GM12878 (cell line): ENCODE measurements around the gene SMARCC1. TPM values are rescaled to one million over a fixed set of nuclear protein-coding genes. Genes with fewer than 3 reads are reported as not detected.

Experiments
- ATAC-seq: fragments of 200-7000 bp; cut with Tn5 transposase; 3 replicates; pipeline ENCODE4 v1.9.1; 2020; ENCODE audit warnings: mild to moderate bottlenecking, moderate library complexity
- BruUV-seq: library from RNA; stranded (reverse); fragments of 400-500 nt; replicated peaks from 2 replicates; lab custom pipeline; 2021; lab: Mats Ljungman, UMichigan
- CTCF ChIA-PET: fragments of 300-600 bp; sonication (Branson Sonifier 250); formaldehyde crosslinking; extraction: SDS; loops from one replicate; lab custom pipeline; 2021; ENCODE audit warnings: inconsistent platforms; lab: Yijun Ruan, JAX
- POLR2A ChIA-PET: fragments of 350-600 bp; formaldehyde crosslinking; extraction: SDS; loops from one replicate; lab custom pipeline; 2021; ENCODE audit warnings: inconsistent platforms; lab: Charles Lee
- RAD21 ChIA-PET: fragments of 300-600 bp; sonication (Branson Sonifier 250); formaldehyde crosslinking; loops from one replicate; lab custom pipeline; 2023; ENCODE audit warnings: antibody characterized with exemption; ENCODE audit not compliant: unreplicated experiment; lab: Charles Lee
- SMC1A ChIA-PET: fragments of 300-600 bp; sonication (Branson Sonifier 250); formaldehyde crosslinking; loops from one replicate; lab custom pipeline; 2023; ENCODE audit not compliant: unreplicated experiment, uncharacterized antibody; lab: Charles Lee
- DNase-seq: peaks from one replicate; pipeline ENCODE4 v3.0.0-alpha.2; 2011; ENCODE audit warnings: low read depth, low spot score
- FAIRE-seq: peaks from 3 replicates; lab custom pipeline; 2011; peaks lifted over from hg19 to GRCh38; lab: Jason Lieb, UNC
- H2AFZ ChIP-seq: 2 replicates; pipeline ENCODE4 v1.6.0; 2011; ENCODE audit warnings: low read depth, low read length, control low read depth; ENCODE audit not compliant: control insufficient read depth
- H3K27ac ChIP-seq: 2 replicates; pipeline ENCODE4 v1.5.1; 2011; ENCODE audit warnings: control low read depth; ENCODE audit not compliant: control insufficient read depth, insufficient read depth
- H3K27me3 ChIP-seq, 2 experiments: replicated peaks in 1 of 2; 2 replicates each; pipeline versions ENCODE4 v1.6.0 to v1.6.1; 2011; ENCODE audit warnings: low read length in 1 of 2; ENCODE audit not compliant: control insufficient read depth in 2 of 2, insufficient read depth in 2 of 2
- H3K36me3 ChIP-seq, 2 experiments: 2 replicates each; pipeline ENCODE4 v1.5.1; 2011; ENCODE audit warnings: low read length in 1 of 2; ENCODE audit not compliant: control insufficient read depth in 2 of 2, insufficient read depth in 2 of 2
- H3K4me1 ChIP-seq: 2 replicates; pipeline ENCODE4 v1.6.1; 2011; ENCODE audit warnings: mild to moderate bottlenecking, low read length, moderate library complexity, mixed read lengths; ENCODE audit not compliant: control insufficient read depth, insufficient read depth
- H3K4me2 ChIP-seq: 2 replicates; pipeline ENCODE4 v1.6.0; 2011; ENCODE audit warnings: control low read depth; ENCODE audit not compliant: control insufficient read depth, insufficient read depth
- H3K4me3 ChIP-seq: fragments of 200-600 bp; sonication (generic); 2 replicates; pipeline ENCODE4 v1.5.1; 2016
- H3K79me2 ChIP-seq: 2 replicates; pipeline ENCODE4 v1.6.0; 2011; ENCODE audit warnings: low read length; ENCODE audit not compliant: control insufficient read depth, insufficient read depth
- H3K9ac ChIP-seq: 2 replicates; pipeline ENCODE4 v1.8.0; 2011; ENCODE audit warnings: low read length, control low read depth, mixed read lengths; ENCODE audit not compliant: control insufficient read depth, insufficient read depth
- H3K9me3 ChIP-seq: replicated peaks from 3 replicates; pipeline ENCODE4 v1.5.1; 2011; ENCODE audit warnings: mild to moderate bottlenecking, low read length; ENCODE audit not compliant: control insufficient read depth, insufficient read depth
- H4K20me1 ChIP-seq: 2 replicates; pipeline ENCODE4 v1.6.0; 2011; ENCODE audit not compliant: control insufficient read depth, insufficient read depth
- NR2F1 ChIP-seq: fragments of 450-650 bp; conservative IDR thresholded peaks from 2 replicates; pipeline ENCODE4 v1.6.1; 2017; ENCODE audit warnings: mild to moderate bottlenecking
- RUNX3 ChIP-seq: IDR thresholded peaks from 2 replicates; pipeline ENCODE4 v1.6.1; 2012; ENCODE audit warnings: low read length, inconsistent platforms
- SIN3A ChIP-seq: IDR thresholded peaks from 2 replicates; pipeline ENCODE4 v1.6.1; 2012; ENCODE audit warnings: low read depth, low read length, improper control_type of control experiment
- SMAD5 ChIP-seq: IDR thresholded peaks from 2 replicates; pipeline ENCODE4 v1.6.1; 2016; ENCODE audit warnings: antibody characterized with exemption, low read depth
- SMARCA5 ChIP-seq: fragments of 450-650 bp; IDR thresholded peaks from 2 replicates; pipeline ENCODE4 v1.6.1; 2017; ENCODE audit warnings: mild to moderate bottlenecking
- SPI1 ChIP-seq: IDR thresholded peaks from 2 replicates; pipeline ENCODE4 v1.6.1; 2011; ENCODE audit warnings: low read depth, mild to moderate bottlenecking, low read length, moderate library complexity, borderline replicate concordance; ENCODE audit not compliant: insufficient read depth
- ZNF274 ChIP-seq: IDR thresholded peaks from one replicate; pipeline ENCODE4 v1.8.0; 2011; ENCODE audit not compliant: insufficient read length, insufficient read depth
- WGBS: methylation state at CpG from one replicate; pipeline ENCODE4 v1.1.6; 2016; ENCODE audit warnings: low lambda C conversion rate; ENCODE audit not compliant: insufficient replicate concordance, insufficient coverage; ENCODE audit errors: missing lambda C conversion rate; 5-methylcytosine and 5-hydroxymethylcytosine counted together
- in situ Hi-C: fragments of 300-500 bp; cut with MboI; formaldehyde crosslinking; loops from 9 replicates; pipeline ENCODE4 v1.14.3; 2018; ENCODE audit warnings: mixed read lengths
- intact Hi-C: fragments of 100-400 bp; cut with micrococcal nuclease; formaldehyde crosslinking; loops from one replicate; pipeline ENCODE4 v1.14.2; 2022; ENCODE audit not compliant: unreplicated experiment
- polyA plus RNA-seq, 11 experiments: library from polyadenylated mRNA; depleted of rRNA in 4 of 11; unstranded in 6 of 11; stranded (reverse) in 5 of 11; fragments of >200 nt; fragmentation: Nextera tagmentation in 4 of 11; fragmentation: Illumina TruSeq in 1 of 11; extraction: Ambion mirVana in 4 of 11; extraction: Trizol in 1 of 11; gene quantifications; 1 replicate in 1 of 11; 2 replicates in 10 of 11; pipeline versions ENCODE4 v1.2.1 to v1.2.3, GENCODE V29; 2011 to 2016; ENCODE audit warnings: inconsistent platforms in 2 of 11, missing spikeins in 2 of 11, low read depth in 1 of 11
- total RNA-seq, 4 experiments: library from RNA; depleted of rRNA in 3 of 4; stranded (reverse); fragments of >200 nt in 3 of 4; fragmentation: Illumina TruSeq in 1 of 4; extraction: Trizol in 1 of 4; gene quantifications; 2 replicates each; pipeline versions ENCODE4 v1.2.1 to v1.2.3, GENCODE V29; 2013 to 2021
- TF ChIP-seq, protein P1 (sequence below): fragments of 450-650 bp; IDR thresholded peaks from 2 replicates; pipeline ENCODE4 v1.6.1; 2014; ENCODE audit warnings: mild to moderate bottlenecking
- TF ChIP-seq, protein P2 (sequence below): IDR thresholded peaks from 2 replicates; pipeline ENCODE4 v1.6.1; 2011; ENCODE audit warnings: borderline replicate concordance, low read depth, mild to moderate bottlenecking, moderate library complexity, low read length; ENCODE audit not compliant: insufficient read depth, poor library complexity, severe bottlenecking
- TF ChIP-seq, protein P3 (sequence below): fragments of 450-650 bp; IDR thresholded peaks from 2 replicates; pipeline ENCODE4 v1.6.1; 2017; ENCODE audit warnings: mild to moderate bottlenecking, moderate library complexity

Gene SMARCC1
- total and polyA plus RNA-seq, 10 of the 15 experiments (the other 5 are each of a cell fraction or from before 2014, with no cell fraction given), result 26.6 to 147 (median 57.1) TPM

DNA sequence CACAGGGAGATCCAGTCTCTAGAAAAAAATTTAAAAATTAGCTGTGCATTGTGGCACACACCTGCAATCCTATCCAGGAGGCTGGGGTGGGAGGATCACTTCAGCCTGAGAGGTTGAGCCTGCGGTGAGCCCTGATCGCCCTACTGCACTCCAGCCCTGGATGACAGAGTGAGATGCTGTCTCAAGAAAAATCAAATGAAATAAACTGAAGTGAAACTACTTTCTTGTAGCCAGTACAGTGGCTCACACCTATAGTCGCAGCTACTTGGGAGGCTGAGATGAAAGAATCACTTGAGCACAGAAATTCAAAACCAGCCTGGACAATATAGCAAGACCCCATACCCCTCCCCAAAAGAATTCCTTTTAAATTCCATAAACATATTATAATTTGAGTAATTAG, 35.4 kb downstream of the SMARCC1 start:
- no TSS peak for BruUV-seq
- Histone ChIP-seq H3K4me2 (no peak overlapping the region), H2AFZ (no peak overlapping the region), H3K79me2 (peaks cover 49% of the 10 kb centered on the region), H3K9me3 (no peaks in the 10 kb centered on the region)
- in situ Hi-C loops (no loop called here), intact Hi-C loops (no loop called here)
- RAD21 ChIA-PET, result no interaction called here
- POLR2A ChIA-PET, result interaction anchor here (0.6 to 0.8 kb wide), 3 partner anchors 37 to 95 kb away, joined by 3 read pairs; no protein-coding TSS in a partner anchor
- CTCF ChIA-PET, result interaction anchor here (0.7 to 1.1 kb wide), 2 partner anchors 9 to 34 kb away, joined by 3 read pairs; no protein-coding TSS in a partner anchor
- no peak for TF ChIP-seq NR2F1
- TF ChIP-seq RUNX3, result peak; percentile 10; the same call in 1 of the 2 replicates
- peak; percentile 36; the same call in 1 of the 2 replicates for TF ChIP-seq SPI1
- TF ChIP-seq, all 136 proteins: peak for 2
- Histone ChIP-seq H3K27ac (no peak overlapping the region), H3K4me1 (peaks cover 34% of the 10 kb centered on the region), H3K4me3 (no peak overlapping the region), H3K9ac (no peak overlapping the region), H4K20me1 (no peaks in the 10 kb centered on the region), H3K27me3 (no peaks in the 10 kb centered on the region), H3K36me3 (peaks cover 7 to 17% of the 10 kb centered on the region in 2 experiments)
- DNase-seq (no peak), ATAC-seq (peak; percentile 58), FAIRE-seq (peak; percentile 59)
- SMC1A ChIA-PET, result interaction anchor here (0.6 to 3.3 kb wide), 3 partner anchors 9 to 32 kb away, joined by 3 to 11 read pairs (median 5); no protein-coding TSS in a partner anchor
- WGBS, result 53% methylated on average over 3 of the region's 3 CpGs

DNA sequence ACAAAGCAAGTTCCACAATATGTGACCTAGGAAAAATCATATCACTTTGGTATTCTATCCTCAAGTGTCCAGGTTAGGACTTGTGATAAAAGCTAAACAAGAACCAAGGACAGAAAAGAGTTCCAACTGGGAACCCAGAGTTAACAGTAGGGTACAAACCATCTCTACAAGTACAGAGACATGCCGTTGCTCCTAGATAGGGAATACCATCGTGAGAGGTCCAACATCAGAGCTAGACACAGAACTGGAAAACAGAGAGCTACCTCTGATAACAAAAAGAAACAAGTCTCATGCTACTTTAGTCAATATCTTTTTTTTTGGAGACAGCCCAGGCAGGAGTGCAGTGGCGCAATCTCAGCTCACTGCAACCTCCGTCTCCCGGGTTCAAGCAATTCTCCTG, 37.8 kb downstream of the SMARCC1 start:
- POLR2A ChIA-PET, result interaction anchor here (0.6 kb wide), 1 partner anchor 9 kb away, joined by 3 read pairs; no protein-coding TSS in a partner anchor
- in situ Hi-C loops (no loop called here), intact Hi-C loops (loop anchor here (5.0 kb wide), 1 partner anchor 38 kb away; the partner anchor contains the start of gene SMARCC1)
- Histone ChIP-seq H4K20me1 (no peaks in the 10 kb centered on the region), H3K79me2 (peaks cover 59% of the 10 kb centered on the region), H3K4me2 (no peak overlapping the region), H3K4me3 (no peak overlapping the region), H3K9ac (no peak overlapping the region), H2AFZ (no peak overlapping the region), H3K4me1 (peaks cover 34% of the 10 kb centered on the region), H3K36me3 (peaks cover 7 to 24% of the 10 kb centered on the region in 2 experiments), H3K27ac (peak overlapping the region; percentile 63; the same call in 1 of the 2 replicates), H3K27me3 (no peaks in the 10 kb centered on the region), H3K9me3 (no peaks in the 10 kb centered on the region)
- CTCF ChIA-PET, result interaction anchor here (0.6 to 1.3 kb wide), 4 partner anchors 14 to 530 kb away, joined by 3 to 5 read pairs (median 4); no protein-coding TSS in a partner anchor
- ATAC-seq (no peak), DNase-seq (no peak), FAIRE-seq (no peak)
- RAD21 ChIA-PET, result no interaction called here
- BruUV-seq, result no TSS peak
- WGBS, result 87% methylated on average over 5 of the region's 5 CpGs
- SMC1A ChIA-PET, result interaction anchor here (1.0 to 2.2 kb wide), 4 partner anchors 8 to 137 kb away, joined by 3 to 7 read pairs (median 4); no protein-coding TSS in a partner anchor
- no peak for TF ChIP-seq SIN3A
- TF ChIP-seq ZNF274, result no peak
- no peak for TF ChIP-seq SMARCA5
- no peak for TF ChIP-seq SMAD5
- TF ChIP-seq, protein P1, sequence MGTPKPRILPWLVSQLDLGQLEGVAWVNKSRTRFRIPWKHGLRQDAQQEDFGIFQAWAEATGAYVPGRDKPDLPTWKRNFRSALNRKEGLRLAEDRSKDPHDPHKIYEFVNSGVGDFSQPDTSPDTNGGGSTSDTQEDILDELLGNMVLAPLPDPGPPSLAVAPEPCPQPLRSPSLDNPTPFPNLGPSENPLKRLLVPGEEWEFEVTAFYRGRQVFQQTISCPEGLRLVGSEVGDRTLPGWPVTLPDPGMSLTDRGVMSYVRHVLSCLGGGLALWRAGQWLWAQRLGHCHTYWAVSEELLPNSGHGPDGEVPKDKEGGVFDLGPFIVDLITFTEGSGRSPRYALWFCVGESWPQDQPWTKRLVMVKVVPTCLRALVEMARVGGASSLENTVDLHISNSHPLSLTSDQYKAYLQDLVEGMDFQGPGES, result no peak
- TF ChIP-seq, protein P2, sequence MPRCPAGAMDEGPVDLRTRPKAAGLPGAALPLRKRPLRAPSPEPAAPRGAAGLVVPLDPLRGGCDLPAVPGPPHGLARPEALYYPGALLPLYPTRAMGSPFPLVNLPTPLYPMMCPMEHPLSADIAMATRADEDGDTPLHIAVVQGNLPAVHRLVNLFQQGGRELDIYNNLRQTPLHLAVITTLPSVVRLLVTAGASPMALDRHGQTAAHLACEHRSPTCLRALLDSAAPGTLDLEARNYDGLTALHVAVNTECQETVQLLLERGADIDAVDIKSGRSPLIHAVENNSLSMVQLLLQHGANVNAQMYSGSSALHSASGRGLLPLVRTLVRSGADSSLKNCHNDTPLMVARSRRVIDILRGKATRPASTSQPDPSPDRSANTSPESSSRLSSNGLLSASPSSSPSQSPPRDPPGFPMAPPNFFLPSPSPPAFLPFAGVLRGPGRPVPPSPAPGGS, result no peak
- TF ChIP-seq, protein P3, sequence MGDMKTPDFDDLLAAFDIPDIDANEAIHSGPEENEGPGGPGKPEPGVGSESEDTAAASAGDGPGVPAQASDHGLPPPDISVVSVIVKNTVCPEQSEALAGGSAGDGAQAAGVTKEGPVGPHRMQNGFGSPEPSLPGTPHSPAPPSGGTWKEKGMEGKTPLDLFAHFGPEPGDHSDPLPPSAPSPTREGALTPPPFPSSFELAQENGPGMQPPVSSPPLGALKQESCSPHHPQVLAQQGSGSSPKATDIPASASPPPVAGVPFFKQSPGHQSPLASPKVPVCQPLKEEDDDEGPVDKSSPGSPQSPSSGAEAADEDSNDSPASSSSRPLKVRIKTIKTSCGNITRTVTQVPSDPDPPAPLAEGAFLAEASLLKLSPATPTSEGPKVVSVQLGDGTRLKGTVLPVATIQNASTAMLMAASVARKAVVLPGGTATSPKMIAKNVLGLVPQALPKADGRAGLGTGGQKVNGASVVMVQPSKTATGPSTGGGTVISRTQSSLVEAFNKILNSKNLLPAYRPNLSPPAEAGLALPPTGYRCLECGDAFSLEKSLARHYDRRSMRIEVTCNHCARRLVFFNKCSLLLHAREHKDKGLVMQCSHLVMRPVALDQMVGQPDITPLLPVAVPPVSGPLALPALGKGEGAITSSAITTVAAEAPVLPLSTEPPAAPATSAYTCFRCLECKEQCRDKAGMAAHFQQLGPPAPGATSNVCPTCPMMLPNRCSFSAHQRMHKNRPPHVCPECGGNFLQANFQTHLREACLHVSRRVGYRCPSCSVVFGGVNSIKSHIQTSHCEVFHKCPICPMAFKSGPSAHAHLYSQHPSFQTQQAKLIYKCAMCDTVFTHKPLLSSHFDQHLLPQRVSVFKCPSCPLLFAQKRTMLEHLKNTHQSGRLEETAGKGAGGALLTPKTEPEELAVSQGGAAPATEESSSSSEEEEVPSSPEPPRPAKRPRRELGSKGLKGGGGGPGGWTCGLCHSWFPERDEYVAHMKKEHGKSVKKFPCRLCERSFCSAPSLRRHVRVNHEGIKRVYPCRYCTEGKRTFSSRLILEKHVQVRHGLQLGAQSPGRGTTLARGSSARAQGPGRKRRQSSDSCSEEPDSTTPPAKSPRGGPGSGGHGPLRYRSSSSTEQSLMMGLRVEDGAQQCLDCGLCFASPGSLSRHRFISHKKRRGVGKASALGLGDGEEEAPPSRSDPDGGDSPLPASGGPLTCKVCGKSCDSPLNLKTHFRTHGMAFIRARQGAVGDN, result no peak
